NCI-H2227 (cell line): ENCODE measurements around the gene TMEM164.
A peak's percentile ranks its signal among the peaks of the same experiment; 100 is the strongest.
"Not testable (repeated sequence)": the region's sequence is repeated elsewhere in the genome, so short reads cannot be mapped to it uniquely, and the experiment has no call there.

ENCODE experiments used
- DNase-seq: peaks from one replicate; lab custom pipeline; 2025; ENCODE audit not compliant: unreplicated experiment; lab: John Stamatoyannopoulos, UW

Gene TMEM164

DNA sequence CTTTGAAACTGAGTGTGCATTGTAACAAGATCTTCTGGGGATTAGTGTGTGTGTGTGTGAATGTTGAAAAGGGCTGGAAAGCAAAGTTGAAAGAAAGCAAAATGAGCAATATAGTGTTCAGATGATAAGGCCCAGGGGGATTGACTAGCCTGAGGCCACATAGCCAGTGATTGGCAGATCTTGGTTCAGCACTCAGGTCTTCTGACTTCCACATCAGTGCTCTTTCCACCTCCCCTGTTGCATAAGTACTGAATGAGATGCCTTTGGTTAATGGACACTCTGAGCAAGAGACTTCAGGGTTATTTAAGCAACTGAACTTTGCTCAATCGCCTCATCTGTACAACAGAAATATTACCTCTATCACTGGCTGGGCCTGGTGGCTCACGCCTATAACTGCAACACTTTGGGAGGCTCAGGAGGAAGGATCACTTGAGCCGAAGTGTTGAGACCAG, 120.4 kb downstream of the TMEM164 start:
- DNase-seq, result no peak

DNA sequence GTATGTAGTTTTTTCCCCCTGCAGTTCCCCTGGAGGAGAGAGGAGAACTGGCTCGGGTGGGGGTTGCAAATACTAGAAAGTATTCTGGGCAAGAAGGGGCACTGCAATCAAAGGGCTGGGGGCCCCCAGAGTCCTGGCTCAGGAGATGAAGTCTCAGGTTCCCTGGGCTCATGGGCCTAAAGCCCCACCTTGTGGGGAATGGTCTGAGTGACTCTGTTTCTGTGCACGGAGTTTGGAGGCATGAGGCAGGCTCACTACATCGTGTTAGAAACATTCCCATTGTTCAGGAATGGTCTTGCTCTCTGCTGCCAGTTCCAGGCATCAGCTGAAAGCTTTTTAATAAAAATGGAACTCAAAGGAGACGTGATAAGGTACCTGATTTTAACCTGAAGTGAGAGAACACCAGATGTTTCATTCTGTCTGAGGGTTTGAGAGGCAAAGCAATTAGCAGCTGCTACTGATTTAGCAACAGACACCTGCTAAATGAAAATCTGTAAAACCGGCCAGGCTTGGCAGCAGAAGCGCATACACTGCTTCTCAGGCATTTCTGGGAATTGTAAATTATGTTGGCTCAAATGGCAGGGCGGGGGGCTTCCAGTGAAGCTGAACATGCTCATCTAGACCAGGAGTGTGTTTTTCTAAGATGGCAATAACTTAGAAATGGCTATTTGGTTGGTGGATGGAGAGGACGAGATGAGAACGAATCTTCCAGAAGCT, 122.7 kb downstream of the TMEM164 start:
- DNase-seq, result peak; percentile 23

DNA sequence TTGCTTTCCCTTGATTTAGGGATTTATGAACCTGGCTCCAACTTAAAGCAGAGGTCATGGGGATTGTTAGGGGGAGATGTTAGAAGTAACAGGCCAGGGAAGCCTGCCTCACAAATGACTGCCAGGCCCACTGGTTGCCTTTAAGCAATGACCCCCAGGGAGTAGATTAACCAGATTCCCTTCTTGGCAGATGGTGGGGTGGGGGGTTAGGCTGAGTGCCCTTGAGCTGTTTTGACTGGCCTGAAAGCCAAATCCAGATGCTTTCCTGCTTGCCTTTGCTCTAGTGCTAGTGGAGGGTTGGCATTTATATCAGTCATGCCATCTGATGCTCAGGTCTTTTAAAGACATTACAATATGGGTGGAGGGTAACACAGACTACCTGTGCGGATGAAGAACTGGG, 128.1 kb downstream of the TMEM164 start:
- DNase-seq, result no peak

DNA sequence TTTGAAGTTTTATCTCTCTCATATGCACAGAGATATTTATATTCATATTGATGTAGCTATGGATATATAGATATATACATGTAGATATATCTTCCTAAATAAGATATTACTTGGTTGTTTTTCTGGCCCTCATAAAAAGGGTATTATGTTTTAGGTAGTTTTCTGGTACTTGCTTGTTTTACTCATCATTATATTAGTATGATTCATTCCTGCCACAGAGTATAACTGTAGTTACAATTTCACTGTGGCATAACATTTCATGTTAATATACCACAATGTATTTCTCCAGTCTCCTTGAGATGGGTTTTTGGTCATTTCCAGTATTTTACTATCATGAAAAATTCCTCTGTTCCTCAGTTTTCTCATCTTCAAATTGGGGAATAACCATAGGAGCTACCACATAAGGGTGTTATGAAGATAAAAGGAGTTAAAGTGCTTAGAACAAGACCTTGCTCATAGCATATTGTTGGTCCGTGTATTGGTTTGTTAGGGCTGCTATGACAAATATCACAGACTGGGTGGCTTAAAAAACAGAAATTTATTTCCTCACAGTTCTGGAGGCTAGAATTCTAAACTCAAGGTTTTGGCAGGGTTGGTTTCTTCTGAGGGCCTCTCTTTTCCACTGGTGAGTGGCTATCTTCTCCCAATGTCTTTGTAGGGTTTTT, 129.7 kb downstream of the TMEM164 start:
- DNase-seq, result no peak

DNA sequence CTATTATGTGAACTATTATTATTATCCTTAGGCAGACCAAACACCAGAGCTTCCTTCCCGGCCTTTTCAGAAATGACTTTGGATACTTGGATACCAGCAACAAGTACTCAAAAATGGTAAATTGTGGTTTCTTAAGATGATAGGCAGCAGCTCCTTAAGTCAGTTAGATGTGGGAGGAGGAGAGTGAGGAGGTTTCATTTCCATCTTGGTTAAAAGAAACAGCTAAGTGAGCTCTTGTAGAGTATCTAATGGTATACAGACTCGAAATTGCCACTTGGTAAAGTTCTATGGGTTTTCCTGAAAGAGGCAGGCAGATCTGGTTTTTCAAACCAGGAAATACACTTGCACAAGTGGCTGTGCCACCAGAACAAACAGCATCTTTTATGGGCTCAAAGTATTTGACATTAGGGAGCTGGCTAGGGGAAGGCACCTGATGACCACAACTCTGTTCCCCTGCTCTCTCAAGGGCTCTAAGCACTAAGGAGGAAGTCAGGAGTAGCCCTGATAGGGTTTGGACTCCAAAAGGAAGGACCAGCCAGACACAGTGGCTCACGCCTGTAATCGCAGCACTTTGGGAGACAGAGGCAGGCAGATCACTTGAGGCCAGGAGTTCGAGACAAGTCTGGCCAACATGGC, 130.9 kb downstream of the TMEM164 start:
- DNase-seq, result no peak

DNA sequence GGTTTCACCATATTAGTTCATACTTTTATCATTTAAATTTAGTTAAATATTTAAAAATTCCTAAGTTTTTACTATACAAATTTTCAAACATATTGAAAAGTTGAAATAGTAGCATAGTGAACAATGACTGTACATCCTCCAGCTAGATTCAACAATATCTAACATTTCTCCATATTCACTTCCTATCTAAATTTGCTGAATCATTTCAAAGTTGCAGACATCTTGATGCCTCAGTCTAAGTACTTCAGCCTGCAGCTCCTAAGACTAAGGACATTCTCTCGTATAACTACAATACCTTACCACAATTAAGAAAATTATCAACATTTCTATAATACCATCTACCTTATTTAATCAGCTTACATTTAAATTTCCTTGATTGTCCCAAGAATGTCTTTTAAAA, 132.7 kb downstream of the TMEM164 start:
- DNase-seq, result no peak

DNA sequence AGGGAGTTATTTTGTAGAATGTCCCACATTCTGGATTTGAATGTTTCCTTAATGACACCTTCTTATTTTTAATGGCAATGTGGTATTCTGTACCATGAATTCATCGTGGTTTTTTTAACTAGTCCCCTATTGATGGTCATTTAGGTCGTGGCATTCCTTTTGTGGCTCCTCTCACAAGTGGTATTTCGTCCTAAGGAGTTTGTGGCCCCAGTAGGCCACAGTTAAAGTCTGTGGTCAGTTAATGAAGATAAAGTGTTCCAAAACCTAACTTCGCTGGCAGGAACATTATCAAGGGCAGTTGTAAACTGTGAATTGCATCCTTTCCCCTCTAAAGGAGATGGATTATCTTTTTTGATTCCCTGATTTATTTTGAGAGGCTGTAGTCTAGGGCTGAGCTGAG, 133.2 kb downstream of the TMEM164 start:
- DNase-seq, result no peak

DNA sequence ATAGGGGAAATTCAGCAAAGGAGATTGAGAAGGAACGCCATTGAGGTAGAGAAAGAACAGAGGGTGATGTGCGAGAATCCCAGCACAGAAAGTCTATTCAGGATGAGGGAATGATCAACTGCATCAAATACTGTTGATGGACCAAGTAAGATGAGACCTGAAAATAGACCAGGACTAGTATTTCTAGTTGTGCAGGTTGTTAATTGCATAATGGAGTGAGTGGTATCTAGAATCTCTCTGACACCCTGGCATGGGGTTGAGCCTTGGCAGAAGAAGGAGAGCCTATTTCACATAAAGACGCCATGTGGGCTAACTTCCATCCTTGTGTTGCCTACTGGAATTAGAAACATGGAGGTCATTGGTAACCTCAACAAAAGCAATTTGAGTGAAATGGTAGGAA, 135.6 kb downstream of the TMEM164 start:
- DNase-seq, result no peak

DNA sequence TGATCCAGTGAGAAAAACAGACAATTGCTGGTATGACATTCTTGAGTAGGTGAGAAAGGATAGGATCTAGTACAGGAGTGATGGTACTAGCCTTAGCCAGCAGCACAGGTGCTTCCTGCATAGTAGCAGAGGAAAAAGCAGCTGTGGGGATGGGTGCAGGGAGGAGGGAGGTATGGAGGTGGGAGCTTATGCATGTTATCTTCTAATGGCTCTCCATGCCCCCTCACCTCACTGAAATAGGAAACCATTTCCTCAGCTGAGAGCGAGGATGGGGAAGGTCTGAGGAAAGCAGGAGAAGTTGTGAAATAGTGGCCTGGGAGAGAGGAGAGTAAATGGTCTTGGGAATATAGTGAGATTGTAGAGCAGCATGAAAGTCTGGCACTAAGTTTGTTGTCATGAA, 136.3 kb downstream of the TMEM164 start:
- no peak for DNase-seq

DNA sequence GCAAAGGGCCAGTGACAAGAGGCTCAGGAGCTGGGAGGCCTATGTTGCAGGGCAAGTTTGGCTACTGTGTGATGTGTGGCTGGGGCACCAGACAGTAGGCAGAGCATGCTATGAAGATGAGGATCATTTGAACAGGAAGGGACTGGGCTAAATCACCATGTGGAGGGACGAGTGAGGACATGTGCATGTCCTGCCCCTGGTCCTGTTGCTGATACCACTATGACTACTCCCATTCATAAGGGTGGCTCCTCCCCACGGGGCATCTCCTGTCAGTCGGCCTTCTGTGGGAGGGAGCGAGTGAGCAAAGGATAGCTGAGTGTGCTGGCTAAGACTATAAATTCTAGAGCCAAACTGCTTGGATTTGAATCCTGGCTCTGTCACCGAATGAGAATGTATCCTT, 139.2 kb downstream of the TMEM164 start:
- DNase-seq, result no peak

DNA sequence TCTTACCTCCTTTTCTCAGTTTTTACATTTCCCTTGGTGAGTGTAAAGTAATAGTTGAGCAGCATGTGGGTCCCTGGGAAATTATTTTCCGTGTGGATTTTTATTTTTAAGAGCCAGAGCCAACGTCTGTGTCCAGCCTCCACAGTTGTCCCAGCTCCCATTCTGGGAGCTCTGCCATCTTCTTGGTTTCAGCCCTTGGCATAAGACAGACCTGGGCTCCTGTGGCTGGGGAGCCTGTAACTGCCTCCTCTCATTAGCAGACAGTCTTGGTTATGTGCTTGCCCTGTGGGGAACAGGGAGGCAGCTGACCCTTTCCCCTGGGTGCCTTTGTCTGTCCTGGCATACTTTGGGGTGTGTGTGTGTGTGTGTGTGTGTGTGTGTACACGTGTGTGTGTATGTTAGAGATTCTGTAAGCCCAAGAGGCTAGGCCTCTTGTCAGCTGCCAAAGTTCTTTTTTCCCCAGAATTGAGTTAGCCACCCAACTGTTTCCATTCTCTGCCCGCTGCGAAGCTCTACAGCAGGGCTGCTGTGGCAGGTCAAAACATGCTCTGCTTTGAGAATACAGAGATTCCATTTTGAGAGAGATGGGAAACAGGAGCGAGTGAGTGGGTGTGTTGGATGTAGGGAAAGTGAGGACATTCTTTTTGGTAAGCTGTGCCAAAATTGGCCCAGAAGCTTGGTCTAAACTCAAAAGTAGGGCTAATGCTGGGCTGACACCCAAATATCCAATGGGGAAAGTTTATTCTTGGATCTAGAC, 140.7 kb downstream of the TMEM164 start:
- DNase-seq, result no peak

DNA sequence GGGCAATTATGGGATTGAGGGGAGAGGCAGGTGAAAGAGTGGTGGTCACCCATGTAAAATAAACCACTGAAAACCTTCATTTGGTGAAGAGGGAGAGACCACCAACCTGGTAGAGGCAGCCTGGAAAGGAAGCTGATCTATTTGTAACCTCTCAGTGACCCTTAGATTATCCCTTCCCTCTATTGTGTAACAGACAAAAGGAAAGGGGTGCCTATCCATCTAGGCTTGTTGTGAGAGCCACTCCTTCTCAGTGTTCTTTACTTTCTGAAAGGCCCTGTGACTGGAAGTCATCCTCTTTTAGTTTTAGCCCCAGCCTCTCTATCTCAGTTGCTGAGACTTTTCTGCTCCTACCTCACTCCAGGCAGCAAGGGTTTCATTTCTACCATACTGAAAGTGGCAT, 142.4 kb downstream of the TMEM164 start:
- DNase-seq, result no peak

DNA sequence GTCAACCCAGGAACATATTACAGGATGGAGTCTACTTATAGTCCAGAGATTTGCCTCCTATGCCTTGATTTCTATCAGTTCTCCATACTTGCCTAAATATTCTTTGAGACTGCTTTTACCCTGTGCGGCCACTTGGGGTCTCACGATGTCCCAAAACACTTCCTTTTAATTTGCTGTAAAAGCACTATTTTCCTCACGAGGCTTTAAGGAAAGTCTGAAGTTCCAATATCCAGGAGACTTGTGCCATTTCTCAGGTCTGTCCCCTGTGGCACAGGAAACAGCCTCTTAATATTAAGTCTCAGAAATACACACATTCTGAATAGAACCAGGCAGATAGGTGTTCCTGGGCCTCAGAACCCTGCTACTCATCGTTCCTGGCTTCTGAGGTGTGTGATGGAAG, 142.9 kb downstream of the TMEM164 start:
- DNase-seq, result peak; percentile 43

DNA sequence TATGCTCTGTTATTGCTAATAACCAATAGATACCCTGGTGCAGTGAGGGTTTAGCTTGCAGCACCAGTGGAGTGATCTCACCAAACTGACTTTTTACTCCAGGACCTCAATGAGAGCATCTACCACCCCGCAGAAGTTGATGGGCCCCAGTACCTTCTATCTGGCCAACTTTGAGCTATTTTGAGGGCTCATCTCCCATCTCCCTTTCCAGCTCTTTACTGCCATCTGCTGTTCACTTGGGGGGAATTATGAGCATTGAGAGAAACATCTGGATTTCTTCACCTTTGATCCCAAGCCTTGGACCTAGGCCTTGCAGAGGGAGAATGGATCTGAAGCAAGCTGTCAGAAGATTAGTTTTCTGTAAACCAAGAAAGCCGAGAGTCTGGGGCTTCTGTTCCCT, 143.6 kb downstream of the TMEM164 start:
- peak; percentile 78 for DNase-seq

DNA sequence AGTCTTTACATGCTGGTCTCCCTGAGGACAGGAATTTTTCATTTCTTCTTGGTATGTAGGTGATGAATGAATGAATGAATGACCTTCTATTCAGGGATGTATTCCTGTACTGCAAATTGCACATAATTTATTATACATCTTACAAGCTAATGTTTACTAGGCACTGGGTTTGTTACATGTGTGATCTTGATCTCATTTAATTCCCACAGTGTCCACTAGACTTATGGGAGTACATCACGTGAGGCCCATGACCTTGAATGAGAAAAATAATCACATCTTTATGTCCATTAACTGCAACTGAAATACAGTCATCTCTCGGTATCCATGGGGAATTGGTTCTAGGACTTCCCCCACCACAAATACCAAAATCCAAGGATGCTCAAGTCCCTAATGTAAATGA, 150.3 kb downstream of the TMEM164 start:
- DNase-seq, result no peak

DNA sequence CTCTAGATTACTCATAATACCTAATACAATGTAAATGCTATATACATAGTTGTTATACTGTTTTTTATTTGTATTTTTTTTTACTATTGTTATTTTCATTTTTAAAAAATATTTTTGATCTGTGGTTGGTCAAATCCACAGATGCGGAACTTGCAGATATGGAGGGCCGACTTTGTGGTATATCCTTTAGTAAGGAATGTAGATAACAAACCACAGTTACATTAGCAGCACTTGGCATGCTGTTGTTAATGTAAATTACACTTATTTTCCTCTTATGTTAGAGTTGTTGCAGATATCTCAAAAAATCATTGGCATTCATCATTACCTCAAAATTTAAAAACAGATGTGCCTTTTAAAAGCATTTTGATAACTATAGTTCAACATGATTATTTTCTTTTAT, 151.0 kb downstream of the TMEM164 start:
- no peak for DNase-seq

DNA sequence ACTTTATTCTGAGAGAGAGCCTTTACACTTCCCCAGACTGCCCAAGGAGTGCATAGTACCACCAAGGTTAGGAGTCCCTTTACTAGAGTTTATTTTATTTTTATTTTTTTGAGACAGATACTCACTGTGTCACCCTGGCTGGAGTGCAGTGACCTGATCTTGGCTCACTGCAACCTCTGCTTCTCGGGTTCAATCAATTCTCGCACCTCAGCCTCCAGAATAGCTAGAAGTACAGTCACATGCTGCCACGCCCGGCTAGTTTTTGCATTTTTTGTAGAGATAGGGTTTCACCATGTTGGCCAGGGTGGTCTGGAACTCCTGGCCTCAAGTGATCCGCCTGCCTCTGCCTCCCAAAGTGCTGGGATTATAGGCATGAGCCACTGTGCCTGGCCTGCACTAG, 151.4 kb downstream of the TMEM164 start:
- DNase-seq, result not testable (repeated sequence)

DNA sequence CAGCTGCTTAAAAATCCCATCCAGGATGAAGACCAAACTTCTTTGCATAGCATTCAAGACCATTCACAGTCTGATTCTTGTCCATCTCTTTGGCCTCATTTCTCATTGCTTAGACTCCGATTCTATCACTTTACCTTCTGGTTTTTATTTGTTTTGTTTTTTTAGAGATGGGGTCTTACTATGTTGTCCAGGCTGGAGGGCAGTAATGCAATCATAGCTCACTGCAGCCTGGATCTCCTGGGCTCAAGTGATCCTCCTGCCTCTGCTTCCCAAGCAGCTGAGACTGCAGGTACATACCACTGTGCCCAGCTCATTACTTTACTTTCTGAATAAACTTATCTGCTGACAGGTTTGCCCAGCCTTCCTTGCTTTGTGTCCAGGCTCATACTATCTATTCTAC, 152.8 kb downstream of the TMEM164 start:
- DNase-seq, result no peak

DNA sequence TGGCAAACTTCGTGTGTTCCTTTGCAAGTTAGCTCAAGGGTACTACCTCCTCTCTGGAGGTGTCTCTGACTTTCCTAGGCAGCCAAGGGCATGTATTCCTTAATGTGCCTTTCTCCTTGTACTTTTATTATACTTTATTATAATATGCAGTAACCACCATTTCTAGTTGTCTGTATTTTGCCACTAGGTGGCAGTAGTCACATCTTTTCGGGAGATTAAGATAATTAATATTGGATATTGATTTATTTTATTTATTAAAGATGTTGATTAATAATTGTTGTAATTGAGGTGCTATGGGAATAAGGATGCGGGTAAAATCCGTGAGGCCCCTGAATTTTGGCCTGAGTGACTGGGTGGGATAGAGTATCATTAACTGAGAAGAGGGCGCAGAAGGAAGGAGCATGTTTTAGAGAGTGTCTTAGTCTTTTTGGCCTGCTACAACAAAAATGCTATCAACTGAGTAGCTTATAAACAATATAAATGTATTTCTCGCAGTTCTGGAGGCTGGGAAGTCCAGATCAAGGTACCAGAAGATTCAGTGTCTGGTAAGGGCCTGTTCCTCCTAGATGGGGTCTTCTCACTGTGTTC, 153.3 kb downstream of the TMEM164 start:
- DNase-seq, result peak; percentile 19

DNA sequence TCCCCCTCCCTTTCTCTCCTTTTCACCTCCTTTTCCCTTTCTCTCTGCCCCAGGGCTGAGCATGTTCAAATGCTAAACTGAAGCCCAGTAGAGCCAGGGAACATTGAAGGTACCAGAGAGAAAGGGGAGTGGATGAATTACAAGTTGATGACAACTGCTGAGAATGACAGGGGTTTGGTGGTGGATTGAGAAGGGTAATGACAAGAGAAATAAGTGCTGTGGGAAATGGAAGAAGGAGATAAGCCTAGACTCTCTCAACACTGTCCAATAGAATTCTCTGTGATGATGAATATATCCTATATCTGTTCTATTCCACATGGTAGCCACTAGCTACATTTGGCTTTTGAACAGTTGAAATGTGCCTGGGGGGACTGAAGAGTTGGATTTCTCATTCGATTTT, 154.5 kb downstream of the TMEM164 start:
- DNase-seq, result no peak

DNA sequence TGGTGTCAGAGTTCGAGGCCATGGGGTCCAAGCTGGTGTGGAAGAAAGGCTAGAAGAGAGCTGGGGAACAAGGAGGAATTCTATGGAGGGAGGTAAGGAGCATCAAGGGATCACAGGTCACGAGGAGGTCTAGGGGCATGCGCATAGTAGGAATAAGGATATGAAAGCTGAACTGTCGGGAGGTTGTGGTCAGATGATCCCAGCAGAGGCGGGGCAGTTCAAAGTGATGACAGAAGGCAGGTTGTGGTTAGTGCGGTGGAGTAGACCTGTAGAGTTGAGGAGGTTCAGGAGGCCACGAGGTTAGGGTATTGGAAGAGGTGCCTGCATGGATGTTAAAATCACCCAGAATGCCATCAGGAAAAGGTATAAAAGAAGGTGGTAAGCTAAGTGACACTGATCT, 156.3 kb downstream of the TMEM164 start:
- DNase-seq, result no peak
